Spleen (tissue), 7 donors: Measurements from ENCODE around the gene UMPS.
"Not testable (repeated sequence)": the region's sequence is repeated elsewhere in the genome, so short reads cannot be mapped to it uniquely, and the experiment has no call there.

Experiments
- POLR2A ChIP-seq, 3 donors: fragments of 450-650 bp; IDR thresholded peaks; one replicate each; pipeline ENCODE4 v1.5.1; 2017; ENCODE audit warnings: antibody characterized with exemption in 3 of 3, mild to moderate bottlenecking in 1 of 3
- POLR2AphosphoS5 ChIP-seq, 3 donors: sonication (generic); formaldehyde crosslinking; IDR thresholded peaks; one replicate each; pipeline ENCODE4 v1.5.1; 2017; ENCODE audit warnings: antibody characterized with exemption in 3 of 3
- TF ChIP-seq, protein P1 (sequence below), 11 experiments: fragments of 200-600 bp in 7 of 11; fragments of 450-650 bp in 4 of 11; sonication (generic) in 4 of 11; IDR thresholded peaks in 8 of 11; conservative IDR thresholded peaks in 3 of 11; 1 replicate in 7 of 11; 2 replicates in 4 of 11; pipeline versions ENCODE4 v1.4.0 to v1.8.0; 2016 to 2021; ENCODE audit warnings: antibody characterized with exemption in 11 of 11, inconsistent platforms in 4 of 11, mild to moderate bottlenecking in 1 of 11
- donor health status: DM: no; HTN: no; CAD: no; lungs with moderate emphysema.
- donor health status: DM: no; HTN: no; CAD: no.
- donor health status: DM: no; HTN: no; CAD: no.

- TF ChIP-seq, protein P1, sequence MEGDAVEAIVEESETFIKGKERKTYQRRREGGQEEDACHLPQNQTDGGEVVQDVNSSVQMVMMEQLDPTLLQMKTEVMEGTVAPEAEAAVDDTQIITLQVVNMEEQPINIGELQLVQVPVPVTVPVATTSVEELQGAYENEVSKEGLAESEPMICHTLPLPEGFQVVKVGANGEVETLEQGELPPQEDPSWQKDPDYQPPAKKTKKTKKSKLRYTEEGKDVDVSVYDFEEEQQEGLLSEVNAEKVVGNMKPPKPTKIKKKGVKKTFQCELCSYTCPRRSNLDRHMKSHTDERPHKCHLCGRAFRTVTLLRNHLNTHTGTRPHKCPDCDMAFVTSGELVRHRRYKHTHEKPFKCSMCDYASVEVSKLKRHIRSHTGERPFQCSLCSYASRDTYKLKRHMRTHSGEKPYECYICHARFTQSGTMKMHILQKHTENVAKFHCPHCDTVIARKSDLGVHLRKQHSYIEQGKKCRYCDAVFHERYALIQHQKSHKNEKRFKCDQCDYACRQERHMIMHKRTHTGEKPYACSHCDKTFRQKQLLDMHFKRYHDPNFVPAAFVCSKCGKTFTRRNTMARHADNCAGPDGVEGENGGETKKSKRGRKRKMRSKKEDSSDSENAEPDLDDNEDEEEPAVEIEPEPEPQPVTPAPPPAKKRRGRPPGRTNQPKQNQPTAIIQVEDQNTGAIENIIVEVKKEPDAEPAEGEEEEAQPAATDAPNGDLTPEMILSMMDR (IDR thresholded peaks at IDR 0.05 in 8 of 11, conservative IDR thresholded peaks at IDR 0.05 in 3 of 11): not testable (repeated sequence)
- TF ChIP-seq POLR2A (IDR thresholded peaks at IDR 0.05): not testable (repeated sequence)
- peak in 1 of 3 donors; percentile 8 for TF ChIP-seq POLR2AphosphoS5 (IDR thresholded peaks at IDR 0.05)
Observed at GRCh38 chr3:124749877-124750276, 19.6 kb downstream of the UMPS start.
